A673 (cell line): ENCODE data around the gene CASZ1. TPM values are rescaled to one million over a fixed set of nuclear protein-coding genes. Genes with fewer than 3 reads are reported as not detected.
A peak's percentile ranks its signal among the peaks of the same experiment; 100 is the strongest.

Experiments
- BruUV-seq: library from RNA; stranded (reverse); fragments of 400-500 nt; replicated peaks from 2 replicates; lab custom pipeline; 2021; lab: Mats Ljungman, UMichigan
- CTCF ChIA-PET: fragments of 300-600 bp; sonication (Branson Sonifier 250); formaldehyde crosslinking; loops from one replicate; lab custom pipeline; 2022; ENCODE audit warnings: antibody characterized with exemption; lab: Charles Lee
- POLR2A ChIA-PET: fragments of 300-600 bp; sonication (Branson Sonifier 250); formaldehyde crosslinking; loops from one replicate; lab custom pipeline; 2022; ENCODE audit warnings: antibody characterized with exemption; ENCODE audit not compliant: low non-redundant PET; lab: Charles Lee
- DNase-seq: peaks from one replicate; pipeline ENCODE4 v3.0.0-alpha.2; 2015; ENCODE audit warnings: low spot score
- H3K27ac ChIP-seq: fragments of 200-600 bp; sonication (generic); 2 replicates; pipeline ENCODE4 v1.5.1; 2016; ENCODE audit warnings: mixed run types, low read depth, mild to moderate bottlenecking, mixed read lengths, antibody characterized with exemption, low read length; ENCODE audit not compliant: poor library complexity, severe bottlenecking
- H3K27me3 ChIP-seq: fragments of 200-600 bp; sonication (generic); replicated peaks from 2 replicates; pipeline ENCODE4 v1.6.1; 2017; ENCODE audit warnings: mixed run types, low read depth, mild to moderate bottlenecking, mixed read lengths, antibody characterized with exemption, low read length; ENCODE audit not compliant: insufficient read depth, poor library complexity
- H3K36me3 ChIP-seq: fragments of 200-600 bp; sonication (generic); 2 replicates; pipeline ENCODE4 v1.6.1; 2016; ENCODE audit warnings: mixed run types, mild to moderate bottlenecking, mixed read lengths, antibody characterized with exemption, low read length; ENCODE audit not compliant: insufficient read depth, poor library complexity, severe bottlenecking
- H3K4me1 ChIP-seq: fragments of 200-600 bp; sonication (generic); 2 replicates; pipeline ENCODE4 v1.6.1; 2017; ENCODE audit warnings: mixed run types, mild to moderate bottlenecking, mixed read lengths, antibody characterized with exemption, low read length; ENCODE audit not compliant: insufficient read depth, poor library complexity, severe bottlenecking
- H3K4me3 ChIP-seq: fragments of 200-600 bp; sonication (generic); 2 replicates; pipeline ENCODE4 v1.5.1; 2016; ENCODE audit warnings: low read depth, mixed run types, mild to moderate bottlenecking, mixed read lengths, low read length; ENCODE audit not compliant: poor library complexity, severe bottlenecking
- H3K9me3 ChIP-seq: fragments of 200-600 bp; sonication (generic); 2 replicates; pipeline ENCODE4 v1.6.1; 2016; ENCODE audit warnings: mixed run types, low read depth, mild to moderate bottlenecking, mixed read lengths, antibody characterized with exemption, low read length; ENCODE audit not compliant: poor library complexity, severe bottlenecking
- CTCF ChIP-seq: fragments of 300-800, 200-600 bp; sonication (generic); conservative IDR thresholded peaks from 2 replicates; pipeline ENCODE4 v1.5.1; 2017; ENCODE audit warnings: low read depth, mild to moderate bottlenecking, antibody characterized with exemption, low read length, moderate library complexity, mixed read lengths
- EZH2 ChIP-seq: fragments of 200-600 bp; sonication (generic); IDR thresholded peaks from 2 replicates; pipeline ENCODE4 v1.6.1; 2017; ENCODE audit warnings: borderline replicate concordance, low read depth, mild to moderate bottlenecking, mixed read lengths, antibody characterized with exemption, low read length; ENCODE audit not compliant: poor library complexity, severe bottlenecking
- intact Hi-C: fragments of 100-400 bp; cut with micrococcal nuclease; formaldehyde crosslinking; loops from one replicate; pipeline ENCODE4 v1.10.0; 2022; ENCODE audit not compliant: unreplicated experiment
- total RNA-seq: library from RNA; stranded (reverse); gene quantifications from 2 replicates; pipeline ENCODE4 v1.2.3, GENCODE V29; 2021

The CASZ1 gene
- total RNA-seq, 1 experiment from 2014 or later = 1.9 TPM

GRCh38 chr1:10664251-10664650 is 132.2 kb downstream of the CASZ1 start:
- no peak overlapping the region for H3K4me3 ChIP-seq
- DNase-seq = no peak
- no TSS peak for BruUV-seq
- peaks cover 5% of the 10 kb centered on the region for H3K4me1 ChIP-seq
- intact Hi-C loops = no loop called here
- no peaks in the 10 kb centered on the region for H3K36me3 ChIP-seq
- no peak for TF ChIP-seq CTCF
- no peak for TF ChIP-seq EZH2
- no peak overlapping the region for H3K27ac ChIP-seq
- CTCF ChIA-PET = no interaction called here
- no peaks in the 10 kb centered on the region for H3K9me3 ChIP-seq
- POLR2A ChIA-PET = no interaction called here
- no peaks in the 10 kb centered on the region for H3K27me3 ChIP-seq

GRCh38 chr1:10663678-10664035 is 132.8 kb downstream of the CASZ1 start:
- no peak overlapping the region for H3K4me3 ChIP-seq
- TF ChIP-seq CTCF = no peak
- no peak for TF ChIP-seq EZH2
- no TSS peak for BruUV-seq
- peak overlapping the region; percentile 61 for H3K27ac ChIP-seq
- H3K4me1 ChIP-seq = peaks cover 5% of the 10 kb centered on the region
- intact Hi-C loops = no loop called here
- H3K27me3 ChIP-seq = no peaks in the 10 kb centered on the region
- POLR2A ChIA-PET = no interaction called here
- CTCF ChIA-PET = no interaction called here
- DNase-seq = no peak
- no peaks in the 10 kb centered on the region for H3K36me3 ChIP-seq
- no peaks in the 10 kb centered on the region for H3K9me3 ChIP-seq

GRCh38 chr1:10662824-10663677 is 133.4 kb downstream of the CASZ1 start:
- no peak for DNase-seq
- peaks cover 5% of the 10 kb centered on the region for H3K4me1 ChIP-seq
- H3K4me3 ChIP-seq = no peak overlapping the region
- no TSS peak for BruUV-seq
- H3K36me3 ChIP-seq = no peaks in the 10 kb centered on the region
- no peak for TF ChIP-seq EZH2
- no peak for TF ChIP-seq CTCF
- CTCF ChIA-PET = no interaction called here
- no peaks in the 10 kb centered on the region for H3K27me3 ChIP-seq
- peak overlapping the region; percentile 61 for H3K27ac ChIP-seq
- intact Hi-C loops = no loop called here
- POLR2A ChIA-PET = no interaction called here
- H3K9me3 ChIP-seq = no peaks in the 10 kb centered on the region
